ENCODE measurements around the gene ADGRE2. TPM values are rescaled to one million over a fixed set of nuclear protein-coding genes. Genes with fewer than 3 reads are reported as not detected.

Gene ADGRE2
- under 0.01 and 2.9 TPM in 2 replicates for total RNA-seq

GRCh38 chr19:14778110-14778845 lies at the start of gene ADGRE2:
TSS of gene ADGRE2 (minus strand) at chr19:14778560. CDS start at chr19:14776756, 1,804 bp downstream.

GRCh38 chr19:14689598-14690503 lies 88.5 kb downstream of the ADGRE2 start, which contains the start of gene ZNF333:
TSS of gene ZNF333 (plus strand) at chr19:14690048. CDS start at chr19:14693492, 3,444 bp downstream.

Other genes with a start within 250 kb of the ADGRE2 start
- 9.3 and 26.8 TPM in 2 replicates for gene TECR, start 249.0 kb downstream of the ADGRE2 start, total RNA-seq
- 299 and 304 TPM in 2 replicates for gene NDUFB7, start 206.5 kb downstream of the ADGRE2 start, total RNA-seq
- under 0.01 TPM in 2 replicates for gene CLEC17A, start 195.5 kb downstream of the ADGRE2 start, total RNA-seq
- not detected in 2 replicates for gene ADGRE3, start 103.7 kb downstream of the ADGRE2 start, total RNA-seq
- 18.4 and 21.4 TPM in 2 replicates for gene ZNF333, start 88.5 kb downstream of the ADGRE2 start, total RNA-seq
- not detected in 2 replicates for gene OR7A5, start 56.6 kb upstream of the ADGRE2 start, total RNA-seq
- gene OR7C1, start 56.6 kb upstream of the ADGRE2 start, total RNA-seq: not detected in 2 replicates
- gene OR7A10, start 70.4 kb upstream of the ADGRE2 start, total RNA-seq: not detected in 2 replicates
- gene OR7A17, start 107.6 kb upstream of the ADGRE2 start, total RNA-seq: not detected in 2 replicates
- gene OR7C2, start 162.9 kb upstream of the ADGRE2 start, total RNA-seq: not detected in 2 replicates
- gene SLC1A6, start 201.3 kb upstream of the ADGRE2 start, total RNA-seq: not detected in 2 replicates